IMR-90 (cell line): Measurements from ENCODE around the gene ELAC1. TPM values are rescaled to one million over a fixed set of nuclear protein-coding genes. Genes with fewer than 3 reads are reported as not detected.
"Not testable (repeated sequence)": the region's sequence is repeated elsewhere in the genome, so short reads cannot be mapped to it uniquely, and the experiment has no call there.

Experiments used
- ATAC-seq: fragments of 200-7000 bp; cut with Tn5 transposase; 2 replicates; pipeline ENCODE4 v1.9.1; 2020; ENCODE audit warnings: low read depth, mild to moderate bottlenecking, moderate library complexity
- BruUV-seq: library from RNA; stranded (reverse); fragments of 400-500 nt; replicated peaks from 2 replicates; lab custom pipeline; 2021; lab: Mats Ljungman, UMichigan
- CTCF ChIA-PET: fragments of 300-600 bp; formaldehyde crosslinking; extraction: SDS; loops from one replicate; lab custom pipeline; 2021; ENCODE audit warnings: antibody characterized with exemption; lab: Yijun Ruan, JAX
- POLR2A ChIA-PET: fragments of 300-600 bp; sonication (Branson Sonifier 250); formaldehyde crosslinking; loops from one replicate; lab custom pipeline; 2022; ENCODE audit warnings: antibody characterized with exemption; ENCODE audit not compliant: unreplicated experiment; lab: Charles Lee
- DNase-seq: peaks from one replicate; pipeline ENCODE4 v3.0.0; 2013
- H2AFZ ChIP-seq: replicated peaks from 2 replicates; pipeline ENCODE3; 2013; ENCODE audit warnings: low read length, mild to moderate bottlenecking; ENCODE audit not compliant: poor library complexity
- H2AK5ac ChIP-seq: 2 replicates; pipeline ENCODE4 v1.6.1; 2013; ENCODE audit warnings: low read depth, low read length, inconsistent platforms
- H2AK9ac ChIP-seq: replicated peaks from 2 replicates; pipeline ENCODE3; 2013; ENCODE audit warnings: mild to moderate bottlenecking, low read depth, low read length, moderate library complexity; ENCODE audit not compliant: poor library complexity
- H2BK120ac ChIP-seq: 2 replicates; pipeline ENCODE4 v1.6.1; 2013; ENCODE audit warnings: low read depth, low read length, inconsistent platforms
- H2BK15ac ChIP-seq: 3 replicates; pipeline ENCODE4 v1.6.1; 2013; ENCODE audit warnings: low read depth, low read length, inconsistent platforms
- H2BK20ac ChIP-seq: 2 replicates; pipeline ENCODE4 v1.6.1; 2013; ENCODE audit warnings: low read depth, mild to moderate bottlenecking, inconsistent platforms, low read length, moderate library complexity
- H2BK5ac ChIP-seq: 2 replicates; pipeline ENCODE4 v1.6.1; 2013; ENCODE audit warnings: mild to moderate bottlenecking, low read depth, low read length, inconsistent platforms; ENCODE audit not compliant: poor library complexity, severe bottlenecking
- H3K14ac ChIP-seq: replicated peaks from 2 replicates; pipeline ENCODE4 v1.6.1; 2013; ENCODE audit warnings: low read depth, low read length, inconsistent platforms
- H3K18ac ChIP-seq: 2 replicates; pipeline ENCODE4 v1.6.1; 2013; ENCODE audit warnings: low read depth, low read length, control low read depth
- H3K23ac ChIP-seq: 2 replicates; pipeline ENCODE4 v1.6.1; 2013; ENCODE audit warnings: low read depth, low read length, inconsistent platforms
- H3K27ac ChIP-seq: 2 replicates; pipeline ENCODE4 v1.5.1; 2013; ENCODE audit warnings: mild to moderate bottlenecking, control low read depth, low read length; ENCODE audit not compliant: insufficient read depth
- H3K27me3 ChIP-seq: 2 replicates; pipeline ENCODE4 v1.6.1; 2013; ENCODE audit warnings: low read length; ENCODE audit not compliant: control insufficient read depth, insufficient read depth
- H3K36me3 ChIP-seq: 2 replicates; pipeline ENCODE4 v1.6.1; 2013; ENCODE audit warnings: low read length, mixed read lengths; ENCODE audit not compliant: control insufficient read depth, insufficient read depth
- H3K4ac ChIP-seq: 2 replicates; pipeline ENCODE4 v1.6.1; 2013; ENCODE audit warnings: low read depth, low read length, inconsistent platforms
- H3K4me1 ChIP-seq: 2 replicates; pipeline ENCODE4 v1.6.1; 2013; ENCODE audit warnings: low read length, mixed read lengths; ENCODE audit not compliant: control insufficient read depth, insufficient read depth
- H3K4me2 ChIP-seq: 2 replicates; pipeline ENCODE4 v1.6.1; 2013; ENCODE audit warnings: low read depth, mild to moderate bottlenecking, control low read depth, low read length, moderate library complexity
- H3K4me3 ChIP-seq: 2 replicates; pipeline ENCODE4 v1.5.1; 2013; ENCODE audit warnings: low read depth, mild to moderate bottlenecking, control low read depth, low read length, moderate library complexity; ENCODE audit not compliant: insufficient read depth
- H3K56ac ChIP-seq: 2 replicates; pipeline ENCODE4 v1.6.1; 2013; ENCODE audit warnings: low read length, inconsistent platforms; ENCODE audit not compliant: insufficient read depth; ENCODE audit errors: extremely low read depth
- H3K79me1 ChIP-seq, 2 experiments: 2 replicates each; pipeline ENCODE4 v1.6.1; 2013; ENCODE audit warnings: low read length in 2 of 2, inconsistent platforms in 1 of 2, low read depth in 1 of 2
- H3K9ac ChIP-seq: 2 replicates; pipeline ENCODE4 v1.6.1; 2013; ENCODE audit warnings: low read depth, low read length, control low read depth
- H3K9me1 ChIP-seq: 2 replicates; pipeline ENCODE4 v1.6.1; 2013; ENCODE audit warnings: low read length, inconsistent platforms; ENCODE audit not compliant: insufficient read depth
- H3K9me3 ChIP-seq: 2 replicates; pipeline ENCODE4 v1.6.1; 2013; ENCODE audit warnings: low read length; ENCODE audit not compliant: control insufficient read depth, insufficient read depth
- H4K20me1 ChIP-seq: 2 replicates; pipeline ENCODE4 v1.6.1; 2013; ENCODE audit warnings: low read length, inconsistent platforms; ENCODE audit not compliant: insufficient read depth
- H4K5ac ChIP-seq: 2 replicates; pipeline ENCODE4 v1.6.1; 2013; ENCODE audit warnings: mild to moderate bottlenecking, low read depth, low read length, control low read depth
- H4K8ac ChIP-seq, 2 experiments: 2 replicates each; pipeline ENCODE4 v1.6.1; 2013; ENCODE audit warnings: low read depth in 2 of 2, low read length in 2 of 2, control low read depth in 1 of 2, inconsistent platforms in 1 of 2
- H4K91ac ChIP-seq: 2 replicates; pipeline ENCODE4 v1.6.1; 2013; ENCODE audit warnings: low read depth, low read length, inconsistent platforms; ENCODE audit not compliant: insufficient read depth
- WGBS, 2 experiments: methylation state at CpG; one replicate each; pipeline versions ENCODE4 v1.1.5 to v1.1.7; 2013; ENCODE audit warnings: missing lambda C conversion rate in 2 of 2; ENCODE audit not compliant: insufficient read length in 1 of 2; ENCODE audit errors: extremely low coverage in 2 of 2; 5-methylcytosine and 5-hydroxymethylcytosine counted together
- dilution Hi-C: fragments of 300-500 bp; cut with HindIII; formaldehyde crosslinking; loops from one replicate; pipeline ENCODE4 v1.14.3; 2018; ENCODE audit warnings: low sequenced_read_pairs; ENCODE audit not compliant: unreplicated experiment
- in situ Hi-C: fragments of 300-500 bp; cut with MboI; formaldehyde crosslinking; loops from 3 replicates; pipeline ENCODE4 v1.14.3; 2019; ENCODE audit warnings: low sequenced_read_pairs, inconsistent platforms, mixed read lengths
- intact Hi-C: fragments of 100-400 bp; cut with micrococcal nuclease; formaldehyde crosslinking; loops from 2 replicates; pipeline ENCODE4 v1.10.0; 2022
- polyA plus RNA-seq, 3 experiments: library from polyadenylated mRNA; depleted of rRNA; stranded (reverse); fragments of >200 nt; gene quantifications; 2 replicates each; pipeline ENCODE4 v1.2.3, GENCODE V29; 2012; ENCODE audit warnings: low replicate concordance in 1 of 3
- total RNA-seq: library from RNA; depleted of rRNA; stranded (reverse); fragments of >200 nt; gene quantifications from 2 replicates; pipeline ENCODE4 v1.2.3, GENCODE V29; 2012

ELAC1 gene
- total and polyA plus RNA-seq, 2 of the 4 experiments (the other 2 are of a cell fraction) = 5.2 to 8.4 TPM

DNA sequence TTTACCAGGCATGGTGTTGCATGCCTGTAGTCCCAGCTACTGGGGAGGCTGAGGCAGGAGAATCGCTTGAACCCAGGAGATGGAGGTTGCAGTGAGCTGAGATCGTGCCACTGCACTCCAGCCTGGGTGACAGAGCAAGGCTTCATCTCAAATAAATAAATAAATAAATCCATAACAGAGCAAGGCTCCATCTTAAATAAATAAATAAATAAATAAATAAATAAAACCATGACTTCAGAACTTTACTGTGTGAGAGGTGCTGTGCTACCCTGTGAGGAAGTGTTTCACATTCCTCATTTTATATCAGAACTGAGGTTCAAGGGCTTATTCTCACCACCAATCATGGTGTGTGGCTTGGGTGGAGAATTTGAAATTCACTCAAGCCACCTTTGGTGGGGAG, 21.9 kb upstream of the ELAC1 start:
- H2AK9ac ChIP-seq, H3K79me1 ChIP-seq, H3K18ac ChIP-seq, H3K9ac ChIP-seq, H3K23ac ChIP-seq, H4K91ac ChIP-seq, in situ Hi-C loops, POLR2A ChIA-PET, dilution Hi-C loops, H4K20me1 ChIP-seq, H3K9me3 ChIP-seq, H2BK120ac ChIP-seq, H3K14ac ChIP-seq, H3K9me1 ChIP-seq, H3K36me3 ChIP-seq, H2BK5ac ChIP-seq, ATAC-seq, intact Hi-C loops, H2AK5ac ChIP-seq, H3K4ac ChIP-seq, H3K4me3 ChIP-seq, H3K4me2 ChIP-seq, H2BK15ac ChIP-seq, H4K8ac ChIP-seq, DNase-seq, BruUV-seq, H3K27me3 ChIP-seq, CTCF ChIA-PET, H3K27ac ChIP-seq, H4K5ac ChIP-seq, H3K56ac ChIP-seq, H2AFZ ChIP-seq, H2BK20ac ChIP-seq, H3K4me1 ChIP-seq: not testable (repeated sequence)
- WGBS, 2 experiments = no CpG with 5 or more reads among the region's 2 CpGs
